HepG2 (cell line): ENCODE measurements around the gene SNAP25. TPM values are rescaled to one million over a fixed set of nuclear protein-coding genes. Genes with fewer than 3 reads are reported as not detected.

Experiments
- ATAC-seq: fragments of 200-7000 bp; cut with Tn5 transposase; 3 replicates; pipeline ENCODE4 v1.9.1; 2020; ENCODE audit warnings: mild to moderate bottlenecking, moderate library complexity
- BruUV-seq: library from RNA; stranded (reverse); fragments of 400-500 nt; replicated peaks from 2 replicates; lab custom pipeline; 2021; lab: Mats Ljungman, UMichigan
- CTCF ChIA-PET: fragments of 300-600 bp; formaldehyde crosslinking; extraction: SDS; loops from one replicate; lab custom pipeline; 2021; ENCODE audit warnings: low total read pairs, inconsistent platforms, low intra/inter-chr PET ratio; lab: Yijun Ruan, JAX
- POLR2A ChIA-PET: fragments of 350-600 bp; sonication (Branson Sonifier 250); formaldehyde crosslinking; loops from one replicate; lab custom pipeline; 2020; ENCODE audit warnings: antibody characterized with exemption, inconsistent platforms; lab: Yijun Ruan, JAX
- DNase-seq: peaks from one replicate; pipeline ENCODE4 v3.0.0-alpha.2; 2015; ENCODE audit warnings: low spot score
- FAIRE-seq: peaks from 3 replicates; lab custom pipeline; 2011; peaks lifted over from hg19 to GRCh38; lab: Jason Lieb, UNC
- H2AFZ ChIP-seq: one replicate; pipeline ENCODE4 v1.6.1; 2011; ENCODE audit warnings: low read length, inconsistent platforms
- H3K27ac ChIP-seq: fragments of 300-600 bp; 3 replicates; pipeline ENCODE4 v1.8.0; 2011; ENCODE audit warnings: mixed run types, mild to moderate bottlenecking, mixed read lengths, low read length, inconsistent platforms; ENCODE audit not compliant: insufficient read depth; ENCODE audit errors: extremely low read length
- H3K27me3 ChIP-seq, 2 experiments: fragments of 200-600 bp in 1 of 2; 2 replicates in 1 of 2; 3 replicates in 1 of 2; pipeline versions ENCODE4 v1.6.0 to v1.8.0; 2011; ENCODE audit warnings: low read length in 2 of 2, mild to moderate bottlenecking in 2 of 2, moderate library complexity in 2 of 2, inconsistent platforms in 1 of 2; ENCODE audit not compliant: insufficient read depth in 2 of 2, control insufficient read depth in 1 of 2
- H3K36me3 ChIP-seq, 2 experiments: fragments of 200-600 bp in 1 of 2; replicated peaks in 1 of 2; 2 replicates in 1 of 2; 3 replicates in 1 of 2; pipeline versions ENCODE4 v1.5.1 to v1.8.0; 2011; ENCODE audit warnings: low read length in 2 of 2, inconsistent platforms in 1 of 2; ENCODE audit not compliant: insufficient read depth in 2 of 2, control insufficient read depth in 1 of 2
- H3K4me1 ChIP-seq: 2 replicates; pipeline ENCODE4 v1.5.1; 2012; ENCODE audit warnings: low read length, inconsistent platforms; ENCODE audit not compliant: insufficient read depth
- H3K4me2 ChIP-seq: 2 replicates; pipeline ENCODE4 v1.6.0; 2011; ENCODE audit warnings: low read depth, low read length, inconsistent platforms
- H3K4me3 ChIP-seq, 3 experiments: fragments of 200-600 bp in 1 of 3; sonication (generic), shearing (Covaris generic) in 1 of 3; replicated peaks in 1 of 3; 2 replicates each; pipeline ENCODE4 v1.5.1; 2011 to 2016; ENCODE audit warnings: low read length in 3 of 3, inconsistent platforms in 2 of 3, low read depth in 2 of 3, mild to moderate bottlenecking in 2 of 3, control low read depth in 1 of 3, mixed read lengths in 1 of 3; ENCODE audit not compliant: insufficient read depth in 1 of 3
- H3K79me2 ChIP-seq: one replicate; pipeline ENCODE4 v1.6.1; 2011; ENCODE audit warnings: low read length, inconsistent platforms; ENCODE audit not compliant: insufficient read depth
- H3K9ac ChIP-seq: 2 replicates; pipeline ENCODE4 v1.6.0; 2011; ENCODE audit warnings: mild to moderate bottlenecking, low read depth, low read length, inconsistent platforms; ENCODE audit not compliant: insufficient read depth
- H3K9me3 ChIP-seq: 2 replicates; pipeline ENCODE4 v1.5.1; 2012; ENCODE audit warnings: mild to moderate bottlenecking, low read length
- H4K20me1 ChIP-seq: 2 replicates; pipeline ENCODE4 v1.6.0; 2011; ENCODE audit warnings: inconsistent platforms, mild to moderate bottlenecking, low read length, moderate library complexity; ENCODE audit not compliant: insufficient read depth
- ARID2 ChIP-seq: sonication (generic); formaldehyde crosslinking; IDR thresholded peaks from 2 replicates; pipeline ENCODE4 v1.8.1; 2022; ENCODE audit warnings: mild to moderate bottlenecking, missing genetic modification reagents, borderline replicate concordance
- ATF3 ChIP-seq: sonication (generic); formaldehyde crosslinking; IDR thresholded peaks from 2 replicates; pipeline ENCODE4 v1.4.0; 2020; ENCODE audit warnings: missing genetic modification reagents
- CCAR2 ChIP-seq: fragments of 200-400 bp; formaldehyde crosslinking; optimal IDR thresholded peaks from 2 replicates; pipeline ENCODE3; 2018; ENCODE audit warnings: low read depth, mild to moderate bottlenecking, low read length, moderate library complexity
- KMT2A ChIP-seq: sonication (generic); formaldehyde crosslinking; IDR thresholded peaks from 2 replicates; pipeline ENCODE4 v1.4.0; 2020; ENCODE audit warnings: missing genetic modification reagents
- MED13 ChIP-seq: sonication (generic); formaldehyde crosslinking; IDR thresholded peaks from 2 replicates; pipeline ENCODE4 v1.5.0; 2020; ENCODE audit warnings: missing genetic modification reagents
- NKX3-1 ChIP-seq: sonication (generic); formaldehyde crosslinking; IDR thresholded peaks from 2 replicates; pipeline ENCODE4 v1.5.0; 2020; ENCODE audit warnings: missing genetic modification reagents
- NR2F6 ChIP-seq, 2 experiments: IDR thresholded peaks; 2 replicates each; pipeline ENCODE4 v1.6.1; 2016; ENCODE audit warnings: antibody characterized with exemption in 1 of 2, mild to moderate bottlenecking in 1 of 2
- RORA ChIP-seq: sonication (generic); formaldehyde crosslinking; IDR thresholded peaks from 2 replicates; pipeline ENCODE4 v1.5.0; 2020; ENCODE audit warnings: mild to moderate bottlenecking, missing genetic modification reagents, moderate library complexity
- ZNF12 ChIP-seq: sonication (generic); formaldehyde crosslinking; IDR thresholded peaks from 2 replicates; pipeline ENCODE4 v1.5.0; 2020; ENCODE audit warnings: missing genetic modification reagents
- ZNF33B ChIP-seq: sonication (generic); formaldehyde crosslinking; IDR thresholded peaks from 2 replicates; pipeline ENCODE4 v1.5.1; 2020; ENCODE audit warnings: mild to moderate bottlenecking, missing genetic modification reagents
- ZNF577 ChIP-seq: sonication (generic); formaldehyde crosslinking; IDR thresholded peaks from 2 replicates; pipeline ENCODE4 v1.4.0; 2020; ENCODE audit warnings: mild to moderate bottlenecking, low read depth, missing genetic modification reagents, borderline replicate concordance
- ZSCAN29 ChIP-seq: sonication (generic); formaldehyde crosslinking; conservative IDR thresholded peaks from 2 replicates; pipeline ENCODE4 v1.4.0; 2020; ENCODE audit warnings: mild to moderate bottlenecking, missing genetic modification reagents
- WGBS: methylation state at CpG from one replicate; pipeline ENCODE4 v1.1.6; 2017; ENCODE audit warnings: low lambda C conversion rate; 5-methylcytosine and 5-hydroxymethylcytosine counted together
- in situ Hi-C: cut with HindIII; loops from 2 replicates; pipeline ENCODE4 v1.10.0; 2017; ENCODE audit warnings: low pct_unique_long_range_greater_than_20kb; ENCODE audit not compliant: extremely low pct_ligation_motif_present
- intact Hi-C: fragments of 100-400 bp; cut with micrococcal nuclease; formaldehyde crosslinking; loops from one replicate; pipeline ENCODE4 v1.10.0; 2022; ENCODE audit not compliant: unreplicated experiment
- polyA plus RNA-seq, 8 experiments: library from polyadenylated mRNA; depleted of rRNA in 3 of 8; stranded (reverse) in 7 of 8; unstranded in 1 of 8; fragments of >200 nt; fragmentation: Illumina TruSeq in 4 of 8; extraction: Trizol in 4 of 8; gene quantifications; 2 replicates each; pipeline versions ENCODE4 v1.2.1 to v1.2.3, GENCODE V29; 2011 to 2016; ENCODE audit warnings: low read depth in 4 of 8, missing spikeins in 1 of 8, mixed read lengths in 1 of 8; ENCODE audit not compliant: insufficient read depth in 1 of 8
- total RNA-seq, 5 experiments: library from RNA; depleted of rRNA; stranded (reverse); fragments of >200 nt; fragmentation: Illumina TruSeq; extraction: Trizol; gene quantifications; 2 replicates each; pipeline ENCODE4 v1.2.3, GENCODE V29; 2016; ENCODE audit warnings: low read depth in 1 of 5
- TF ChIP-seq, protein P1 (sequence below): sonication (generic); formaldehyde crosslinking; IDR thresholded peaks from 2 replicates; pipeline ENCODE4 v1.5.1; 2020; ENCODE audit warnings: mild to moderate bottlenecking, missing genetic modification reagents
- TF ChIP-seq, protein P2 (sequence below): sonication (generic); formaldehyde crosslinking; IDR thresholded peaks from 2 replicates; pipeline ENCODE4 v1.5.0; 2020; ENCODE audit warnings: missing genetic modification reagents, mild to moderate bottlenecking, borderline replicate concordance

Gene SNAP25
- total and polyA plus RNA-seq, 2 of the 13 experiments (the other 11 are each of a cell fraction or from before 2014, with no cell fraction given), result not detected

DNA sequence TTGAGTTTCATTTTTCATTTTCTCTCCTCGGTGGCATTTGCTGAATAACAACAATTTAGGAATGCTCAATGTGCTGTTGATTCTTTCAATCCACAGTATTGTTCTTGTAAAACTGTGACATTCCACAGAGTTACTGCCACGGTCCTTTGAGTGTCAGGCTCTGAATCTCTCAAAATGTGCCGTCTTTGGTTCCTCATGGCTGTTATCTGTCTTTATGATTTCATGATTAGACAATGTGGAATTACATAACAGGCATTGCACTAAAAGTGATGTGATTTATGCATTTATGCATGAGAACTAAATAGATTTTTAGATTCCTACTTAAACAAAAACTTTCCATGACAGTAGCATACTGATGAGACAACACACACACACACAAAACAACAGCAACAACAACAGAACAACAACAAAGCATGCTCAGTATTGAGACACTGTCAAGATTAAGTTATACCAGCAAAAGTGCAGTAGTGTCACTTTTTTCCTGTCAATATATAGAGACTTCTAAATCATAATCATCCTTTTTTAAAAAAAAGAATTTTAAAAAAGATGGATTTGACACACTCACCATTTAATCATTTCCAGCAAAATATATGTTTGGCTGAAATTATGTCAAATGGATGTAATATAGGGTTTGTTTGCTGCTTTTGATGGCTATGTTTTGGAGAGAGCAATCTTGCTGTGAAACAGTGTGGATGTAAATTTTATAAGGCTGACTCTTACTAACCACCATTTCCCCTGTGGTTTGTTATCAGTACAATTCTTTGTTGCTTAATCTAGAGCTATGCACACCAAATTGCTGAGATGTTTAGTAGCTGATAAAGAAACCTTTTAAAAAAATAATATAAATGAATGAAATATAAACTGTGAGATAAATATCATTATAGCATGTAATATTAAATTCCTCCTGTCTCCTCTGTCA lies 88.1 kb downstream of the SNAP25 start:
- 61% methylated on average over 3 of the region's 3 CpGs for WGBS
- Histone ChIP-seq H3K9me3 (no peaks in the 10 kb centered on the region), H2AFZ (no peak overlapping the region), H3K79me2 (no peaks in the 10 kb centered on the region), H3K36me3 (no peaks in the 10 kb centered on the region), H3K4me1 (0 out of 2 replicates have a peak, but pooled peaks cover 5% of the 10 kb centered on the region), H3K27me3 (no peaks in the 10 kb centered on the region), H3K4me2 (no peak overlapping the region), H3K4me3 (no peak overlapping the region), H4K20me1 (no peaks in the 10 kb centered on the region)
- BruUV-seq, result no TSS peak
- no peak for FAIRE-seq
- POLR2A ChIA-PET, result no interaction called here
- in situ Hi-C loops (no loop called here), intact Hi-C loops (no loop called here)
- CTCF ChIA-PET, result no interaction called here
- TF ChIP-seq ARID2 (CRISPR knock-in tag), result no peak
- no peak for TF ChIP-seq ZNF12 (CRISPR knock-in tag)
- no peak for TF ChIP-seq ZNF577
- no peak for TF ChIP-seq RORA
- no peak for TF ChIP-seq NR2F6 (IDR thresholded peaks at IDR 0.05)
- TF ChIP-seq NR2F6 (CRISPR knock-in tag; IDR thresholded peaks at IDR 0.05), result no peak
- TF ChIP-seq, protein P1, sequence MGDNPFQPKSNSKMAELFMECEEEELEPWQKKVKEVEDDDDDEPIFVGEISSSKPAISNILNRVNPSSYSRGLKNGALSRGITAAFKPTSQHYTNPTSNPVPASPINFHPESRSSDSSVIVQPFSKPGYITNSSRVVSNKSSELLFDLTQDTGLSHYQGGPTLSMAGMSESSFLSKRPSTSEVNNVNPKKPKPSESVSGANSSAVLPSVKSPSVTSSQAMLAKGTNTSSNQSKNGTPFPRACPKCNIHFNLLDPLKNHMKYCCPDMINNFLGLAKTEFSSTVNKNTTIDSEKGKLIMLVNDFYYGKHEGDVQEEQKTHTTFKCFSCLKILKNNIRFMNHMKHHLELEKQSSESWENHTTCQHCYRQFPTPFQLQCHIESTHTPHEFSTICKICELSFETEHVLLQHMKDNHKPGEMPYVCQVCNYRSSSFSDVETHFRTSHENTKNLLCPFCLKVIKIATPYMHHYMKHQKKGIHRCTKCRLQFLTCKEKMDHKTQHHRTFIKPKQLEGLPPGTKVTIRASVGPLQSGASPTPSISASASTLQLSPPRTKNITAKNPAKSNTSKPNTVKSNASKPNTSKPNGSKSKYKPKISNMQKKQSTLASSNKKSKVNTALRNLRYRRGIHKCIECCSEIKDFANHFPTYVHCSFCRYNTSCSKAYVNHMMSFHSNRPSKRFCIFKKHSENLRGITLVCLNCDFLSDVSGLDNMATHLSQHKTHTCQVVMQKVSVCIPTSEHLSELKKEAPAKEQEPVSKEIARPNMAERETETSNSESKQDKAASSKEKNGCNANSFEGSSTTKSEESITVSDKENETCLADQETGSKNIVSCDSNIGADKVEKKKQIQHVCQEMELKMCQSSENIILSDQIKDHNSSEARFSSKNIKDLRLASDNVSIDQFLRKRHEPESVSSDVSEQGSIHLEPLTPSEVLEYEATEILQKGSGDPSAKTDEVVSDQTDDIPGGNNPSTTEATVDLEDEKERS (CRISPR knock-in tag), result no peak
- no peak for TF ChIP-seq NKX3-1 (CRISPR knock-in tag)
- TF ChIP-seq MED13 (CRISPR knock-in tag), result no peak
- no peak for TF ChIP-seq ZSCAN29 (CRISPR knock-in tag)
- TF ChIP-seq ZNF33B (CRISPR knock-in tag), result no peak
- TF ChIP-seq ATF3 (CRISPR knock-in tag), result no peak
- TF ChIP-seq CCAR2, result no peak
- TF ChIP-seq KMT2A (CRISPR knock-in tag), result no peak
- TF ChIP-seq, protein P2, sequence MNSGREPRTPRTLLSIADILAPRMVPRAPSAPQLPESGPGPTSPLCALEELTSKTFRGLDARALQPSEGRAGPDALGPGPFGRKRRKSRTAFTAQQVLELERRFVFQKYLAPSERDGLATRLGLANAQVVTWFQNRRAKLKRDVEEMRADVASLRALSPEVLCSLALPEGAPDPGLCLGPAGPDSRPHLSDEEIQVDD (CRISPR knock-in tag), result no peak
- TF ChIP-seq, all 625 proteins: peak for 0
- Histone ChIP-seq H3K27ac (no peak overlapping the region), H3K9ac (no peak overlapping the region)
- ATAC-seq, result no peak
- no peak for DNase-seq
